T follicular helper cell (primary cell): ENCODE data around the gene ALK.

ENCODE experiments used
- DNase-seq: peaks from one replicate; pipeline ENCODE4 v3.0.0-alpha.2; 2020; ENCODE audit warnings: low read depth

ALK gene

GRCh38 chr2:29487967-29488555 lies 433.3 kb downstream of the ALK start:
- DNase-seq, result no peak

- DNase-seq, result no peak
Measured at GRCh38 chr2:29485631-29486030, 435.8 kb downstream of the ALK start.

- DNase-seq, result no peak
Measured at GRCh38 chr2:29485117-29485516, 436.3 kb downstream of the ALK start.

- DNase-seq, result no peak
Measured at GRCh38 chr2:29482867-29483266, 438.5 kb downstream of the ALK start.

GRCh38 chr2:29482348-29482747 lies 439.0 kb downstream of the ALK start:
- DNase-seq, result no peak

GRCh38 chr2:29481313-29481712 lies 440.1 kb downstream of the ALK start:
- DNase-seq, result no peak

GRCh38 chr2:29480426-29480825 lies 441.0 kb downstream of the ALK start:
- DNase-seq, result no peak

GRCh38 chr2:29479401-29479800 lies 442.0 kb downstream of the ALK start:
- no peak for DNase-seq

DNA sequence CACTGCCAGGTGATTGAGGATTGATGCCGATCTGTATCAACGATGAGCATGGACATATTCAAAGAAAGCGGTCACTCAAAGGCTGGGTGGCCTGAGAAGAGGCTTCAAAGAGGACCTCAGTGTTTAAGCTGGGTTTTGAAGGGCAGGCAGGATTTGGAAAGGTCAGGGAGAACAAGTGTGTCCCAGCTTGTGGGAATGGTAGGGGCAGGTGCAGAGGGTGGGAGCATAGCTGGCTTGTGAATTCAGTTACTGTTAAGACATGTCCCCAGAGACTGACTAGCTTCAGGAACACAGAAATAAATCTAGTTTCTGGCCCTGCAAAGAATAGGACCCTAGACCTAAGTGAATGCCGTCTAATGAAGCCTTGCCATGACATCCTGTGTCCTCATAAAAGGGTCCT lies 442.7 kb downstream of the ALK start:
- DNase-seq, result no peak

DNA sequence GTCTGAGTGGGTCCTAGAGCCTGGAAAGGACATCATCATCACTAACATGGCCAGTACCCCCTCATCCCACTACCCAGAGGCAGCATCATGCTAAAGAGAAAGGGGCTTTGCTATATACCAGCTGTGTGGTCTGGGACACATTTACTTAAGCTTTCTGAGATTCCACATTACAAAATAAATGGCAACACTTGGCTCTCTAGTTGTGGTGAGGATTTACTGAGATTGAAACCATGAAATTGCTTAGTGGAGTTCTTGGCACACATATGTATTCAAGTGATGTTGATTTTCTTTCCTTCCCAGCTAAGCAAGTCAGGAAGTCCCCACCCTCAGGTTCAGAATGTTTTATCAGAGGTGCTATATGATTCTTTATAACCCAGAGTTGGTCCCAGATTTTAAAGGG lies 444.2 kb downstream of the ALK start:
- no peak for DNase-seq

GRCh38 chr2:29475499-29475898 lies 445.9 kb downstream of the ALK start:
- DNase-seq, result no peak

DNA sequence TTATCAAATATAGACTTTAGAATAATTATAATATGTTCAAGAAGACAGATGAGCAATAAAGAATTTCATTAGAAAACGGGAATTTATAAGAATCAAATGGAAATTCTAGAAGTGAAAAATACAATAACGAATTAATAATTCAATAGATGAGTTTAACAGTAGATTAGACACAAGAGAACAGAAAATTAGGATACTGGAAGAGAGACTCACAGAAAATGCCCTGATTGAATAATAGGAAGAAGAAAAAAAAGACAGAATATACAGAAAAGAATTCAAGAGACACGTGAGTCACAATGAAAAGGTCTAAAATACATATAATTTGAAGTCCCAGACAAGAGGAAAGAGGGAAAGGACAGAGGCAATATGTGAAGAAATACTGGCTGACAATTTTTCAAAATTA lies 451.4 kb downstream of the ALK start:
- no peak for DNase-seq

DNA sequence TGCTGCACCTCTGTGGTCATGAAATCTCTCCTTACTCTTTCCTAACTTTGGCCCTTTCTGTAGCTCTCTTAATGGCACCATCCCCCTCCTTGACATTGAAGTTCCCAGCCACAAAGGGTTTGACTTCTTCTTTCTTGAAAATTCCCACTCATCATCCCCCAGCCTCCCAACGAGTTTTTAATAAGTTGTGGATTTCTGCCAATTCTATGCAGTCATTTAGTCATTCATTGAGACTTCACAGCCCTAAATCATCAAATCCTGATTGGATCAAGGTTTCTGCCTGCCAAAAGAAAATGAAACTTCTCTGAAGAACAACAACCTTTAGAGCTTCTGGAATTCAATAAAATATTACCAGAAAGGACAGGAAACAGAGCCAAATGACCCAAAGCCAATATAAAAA lies 451.9 kb downstream of the ALK start:
- DNase-seq, result no peak

DNA sequence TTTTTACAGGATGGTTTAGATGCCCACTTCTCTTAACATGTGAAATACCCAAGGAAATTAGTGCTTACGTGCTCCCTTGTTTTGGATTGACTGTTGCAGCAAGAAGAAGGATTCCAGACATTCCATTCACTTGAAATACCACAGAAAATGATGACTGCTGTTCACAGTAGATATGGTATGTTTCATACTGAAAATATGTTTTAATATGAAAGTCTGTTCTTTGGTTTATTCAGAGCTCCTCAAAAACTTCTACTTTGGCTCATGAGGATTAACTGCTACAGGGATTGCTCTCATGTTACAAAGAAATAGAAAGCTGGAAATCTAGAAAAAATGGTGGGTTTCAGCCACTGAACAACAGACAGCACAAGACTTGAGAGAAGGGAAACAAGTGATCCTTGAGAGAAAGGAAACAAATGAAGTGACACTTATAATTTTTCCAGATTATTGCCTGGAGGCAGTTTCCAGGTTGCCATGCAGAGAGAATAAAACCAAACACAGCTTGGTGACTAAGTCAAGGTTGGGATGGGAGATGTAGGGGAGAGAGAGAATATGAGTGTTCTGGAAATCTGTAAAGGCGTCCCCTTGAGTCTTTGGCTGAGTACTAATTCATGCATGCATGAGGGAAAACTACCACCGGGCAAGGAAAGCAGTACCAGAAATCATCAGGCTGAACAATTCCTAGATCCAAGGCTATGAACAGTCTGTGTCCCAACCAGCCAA lies 458.0 kb downstream of the ALK start:
- no peak for DNase-seq

- DNase-seq, result no peak
Measured at GRCh38 chr2:29462293-29462692, 459.1 kb downstream of the ALK start.

DNA sequence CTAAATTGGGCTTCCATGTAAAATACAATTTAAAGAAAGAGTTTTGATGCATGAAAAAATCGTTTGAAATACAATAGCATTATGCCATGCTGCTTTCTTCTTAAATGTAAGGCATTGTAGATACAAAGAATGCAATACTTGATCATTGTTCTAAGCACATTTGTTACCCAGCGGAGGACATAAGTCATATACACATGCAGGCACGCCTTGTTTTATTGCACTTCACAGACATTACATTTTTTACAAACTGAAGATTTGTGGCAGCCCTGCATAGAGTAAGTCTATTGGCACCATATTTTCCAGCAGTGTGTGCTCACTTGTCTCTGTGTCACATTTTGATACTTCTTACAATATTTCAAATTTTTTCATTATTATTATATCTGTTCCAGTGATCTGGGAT lies 461.2 kb downstream of the ALK start:
- DNase-seq, result no peak

- DNase-seq, result no peak
Measured at GRCh38 chr2:29459445-29460179, 461.8 kb downstream of the ALK start.

DNA sequence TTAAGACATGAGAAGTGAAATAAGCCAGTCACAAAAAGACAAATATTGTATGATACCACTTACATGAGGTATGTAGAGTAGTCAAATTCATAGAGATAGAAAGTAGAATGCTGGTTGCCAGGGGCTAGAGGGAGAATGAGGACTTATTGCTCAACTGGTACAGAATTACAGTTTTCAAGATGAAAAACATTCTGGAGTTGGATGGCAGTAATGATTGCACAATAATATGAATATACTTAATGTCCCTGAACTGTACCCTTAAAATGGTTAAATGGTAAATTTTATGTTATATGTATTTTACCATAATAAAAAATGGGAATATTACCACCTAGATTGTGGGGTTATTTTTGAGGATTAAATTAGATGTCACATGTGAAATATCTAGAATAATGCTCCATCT lies 465.0 kb downstream of the ALK start:
- no peak for DNase-seq

GRCh38 chr2:29455200-29455860 lies 466.1 kb downstream of the ALK start:
- no peak for DNase-seq

GRCh38 chr2:29452036-29452435 lies 469.4 kb downstream of the ALK start:
- DNase-seq, result no peak

GRCh38 chr2:29450596-29451222 lies 470.7 kb downstream of the ALK start:
- DNase-seq, result no peak

- no peak for DNase-seq
Measured at GRCh38 chr2:29449499-29449898, 471.9 kb downstream of the ALK start.
